ENCODE results near the gene TMUB1.

GRCh38 chr7:151033864-151034249 is 49.4 kb downstream of the TMUB1 start:
- no peak for TF ChIP-seq ZC3H11A (IDR thresholded peaks at IDR 0.05; ENCODE audit: low read depth, low read length)
- no peak for TF ChIP-seq GABPB1 (CRISPR knock-in tag; IDR thresholded peaks at IDR 0.05)
- no peak for TF ChIP-seq CTCF (IDR thresholded peaks at IDR 0.05 in 2 of 3, conservative IDR thresholded peaks at IDR 0.05 in 1 of 3; ENCODE audit: insufficient read depth in 2 of 3, low read depth in 1 of 3, low read length in 3 of 3)
- no peak for TF ChIP-seq MXI1 (IDR thresholded peaks at IDR 0.05; ENCODE audit: low read depth, low read length)
- TF ChIP-seq CREB1 (IDR thresholded peaks at IDR 0.05), result no peak
- no peak for TF ChIP-seq CREB1 (CRISPR knock-in tag; IDR thresholded peaks at IDR 0.05)
- no peak for TF ChIP-seq SRF (CRISPR knock-in tag; IDR thresholded peaks at IDR 0.05)
- no peak for TF ChIP-seq ZNF431 (CRISPR knock-in tag; IDR thresholded peaks at IDR 0.05)
- TF ChIP-seq JUND (IDR thresholded peaks at IDR 0.05; ENCODE audit: borderline replicate concordance, low read depth, low read length), result no peak
- TF ChIP-seq JUND (tag; IDR thresholded peaks at IDR 0.05; ENCODE audit: borderline replicate concordance, low read depth, low read length), result no peak
- no peak for TF ChIP-seq FOXM1 (IDR thresholded peaks at IDR 0.05; ENCODE audit: low read depth)
- TF ChIP-seq FOXM1 (CRISPR knock-in tag; IDR thresholded peaks at IDR 0.05; ENCODE audit: low read depth), result no peak
- no peak for TF ChIP-seq STAG1 (CRISPR knock-in tag; IDR thresholded peaks at IDR 0.05; ENCODE audit: borderline replicate concordance)

Measured in K562 (cell line).